Loucy (cell line): Measurements from ENCODE around the gene NLRP7.
"Not testable (repeated sequence)": the region's sequence is repeated elsewhere in the genome, so short reads cannot be mapped to it uniquely, and the experiment has no call there.

ENCODE experiments used
- CTCF ChIP-seq: fragments of 200-600 bp; sonication (generic); conservative IDR thresholded peaks from 2 replicates; pipeline ENCODE4 v1.5.1; 2014; ENCODE audit warnings: mild to moderate bottlenecking, antibody characterized with exemption, low read length
- EZH2phosphoT487 ChIP-seq: fragments of 200-600 bp; IDR thresholded peaks from 2 replicates; pipeline ENCODE4 v1.6.1; 2018; ENCODE audit warnings: antibody characterized with exemption, mild to moderate bottlenecking, moderate library complexity, borderline replicate concordance

GRCh38 chr19:54943772-54944361 lies 3.5 kb downstream of the NLRP7 start:
- not testable (repeated sequence) for TF ChIP-seq CTCF, EZH2phosphoT487
